Myocyte (in vitro differentiated cells): Measurements from ENCODE around the gene FASTK. TPM values are rescaled to one million over a fixed set of nuclear protein-coding genes. Genes with fewer than 3 reads are reported as not detected.
"Not testable (repeated sequence)": the region's sequence is repeated elsewhere in the genome, so short reads cannot be mapped to it uniquely, and the experiment has no call there.

Source experiments
- DNase-seq: peaks from one replicate; pipeline ENCODE4 v3.0.0-alpha.2; 2012; ENCODE audit warnings: low read depth
- total RNA-seq: library from RNA; depleted of rRNA; stranded (reverse); fragments of >200 nt; gene quantifications from 2 replicates; pipeline ENCODE4 v1.2.3, GENCODE V29; 2014

FASTK gene
- total RNA-seq, 1 donor from 2014 or later = 177 TPM

GRCh38 chr7:151032936-151033863, 47.4 kb downstream of the FASTK start:
- DNase-seq = no peak

GRCh38 chr7:151031011-151031410, 49.6 kb downstream of the FASTK start:
- no peak for DNase-seq

GRCh38 chr7:151028948-151029501, 51.6 kb downstream of the FASTK start:
- DNase-seq = no peak

- DNase-seq = peak; percentile 100
These were observed 52.3 kb downstream of the FASTK start, which contains the start of gene ABCB8 for GRCh38 chr7:151028131-151028947. Gene ABCB8 (plus strand): TSS chr7:151028450. CDS start chr7:151028516, 66 bp downstream.

- DNase-seq = not testable (repeated sequence)
These were observed 52.9 kb downstream of the FASTK start for GRCh38 chr7:151027728-151028130.

- DNase-seq = not testable (repeated sequence)
These were observed 53.6 kb downstream of the FASTK start for GRCh38 chr7:151026771-151027727.

Other genes starting within 250 kb of the FASTK start
- 0.21 and 0.62 TPM in 2 replicates for gene AOC1, start 228.3 kb downstream of the FASTK start, total RNA-seq
- 6.9 and 8.7 TPM in 2 replicates for gene KCNH2, start 102.5 kb downstream of the FASTK start, total RNA-seq
- gene NOS3, start 89.8 kb downstream of the FASTK start, total RNA-seq = not detected in 2 replicates
- 0.11 and 0.21 TPM in 2 replicates for gene ATG9B, start 56.3 kb downstream of the FASTK start, total RNA-seq
- 47.8 and 53.0 TPM in 2 replicates for gene ABCB8, start 52.4 kb downstream of the FASTK start, total RNA-seq
- 3.6 and 5.5 TPM in 2 replicates for gene ASIC3, start 32.3 kb downstream of the FASTK start, total RNA-seq
- gene CDK5, start 22.9 kb downstream of the FASTK start, total RNA-seq = 34.0 TPM in 2 replicates
- gene SLC4A2, start 21.2 kb downstream of the FASTK start, total RNA-seq = 516 and 662 TPM in 2 replicates
- gene TMUB1, start 2.7 kb upstream of the FASTK start, total RNA-seq = 59.9 and 60.7 TPM in 2 replicates
- 110 and 115 TPM in 2 replicates for gene AGAP3, start 5.7 kb upstream of the FASTK start, total RNA-seq
- gene GBX1, start 86.9 kb upstream of the FASTK start, total RNA-seq = not detected in 2 replicates
- gene ASB10, start 106.4 kb upstream of the FASTK start, total RNA-seq = 0.99 TPM in 1 of 2 replicates, not detected in the other
- gene H2BK1, start 129.7 kb upstream of the FASTK start, total RNA-seq = not detected in 2 replicates
- 102 and 105 TPM in 2 replicates for gene ABCF2, start 146.4 kb upstream of the FASTK start, total RNA-seq
- 136 and 142 TPM in 2 replicates for gene CHPF2, start 151.7 kb upstream of the FASTK start, total RNA-seq
- gene SMARCD3, start 167.9 kb upstream of the FASTK start, total RNA-seq = 251 and 274 TPM in 2 replicates